Hematopoietic multipotent progenitor cell treated with erythropoietin and hydrocortisone succinate and interleukin-3 and kit ligand, for 17 days (in vitro differentiated cells): Measurements from ENCODE around the gene ATF6B.

ENCODE experiments used
- DNase-seq: peaks from one replicate; pipeline ENCODE4 v3.0.0-alpha.2; 2015; ENCODE audit warnings: low spot score

ATF6B gene

DNA sequence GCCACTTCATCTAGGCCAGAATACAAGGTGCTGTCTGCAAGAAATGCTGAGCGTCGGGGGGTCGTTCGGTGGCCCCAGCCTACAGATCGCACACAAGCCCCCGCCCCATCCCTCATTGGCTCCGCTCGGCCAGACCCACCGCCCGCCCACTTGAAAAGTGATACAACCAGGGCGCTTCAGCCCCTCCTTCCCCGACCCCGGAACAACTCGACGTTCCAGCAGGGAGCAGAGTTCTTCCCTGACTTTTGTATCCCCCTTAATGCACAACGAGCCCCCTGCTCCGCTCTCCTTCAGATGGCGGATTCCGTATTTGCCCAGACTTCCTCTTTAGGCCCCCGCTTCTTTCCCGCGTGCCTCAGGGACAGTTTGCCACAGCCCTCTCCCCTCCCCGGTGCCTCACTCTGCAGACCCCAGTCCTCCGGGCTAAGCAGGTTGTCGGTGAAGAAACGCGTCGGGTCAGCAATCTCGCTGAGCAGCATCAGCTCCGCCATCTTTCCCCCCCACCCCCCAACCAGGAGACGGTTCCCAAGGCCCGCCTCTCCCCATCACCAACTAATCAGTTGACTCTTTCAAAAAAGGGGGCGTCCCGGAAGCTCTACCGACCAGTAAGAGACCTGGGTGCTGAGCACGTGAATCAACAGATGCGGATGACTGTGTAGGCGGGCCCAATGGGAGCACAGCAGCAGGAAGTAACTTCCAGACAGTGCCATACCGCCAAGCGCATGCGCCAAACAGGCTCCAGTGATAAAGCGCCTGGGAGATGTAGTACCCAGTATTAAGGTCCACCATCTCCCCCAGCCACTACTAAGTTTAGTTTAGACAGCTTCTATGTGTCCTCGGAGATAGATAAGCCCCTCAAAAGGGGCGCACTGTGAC, at the start of gene ATF6B:
TSS of gene ATF6B (minus strand) at position 530 of the 876 bp plus-strand sequence. CDS start at position 491, 39 bp downstream.
- DNase-seq = peak; percentile 99

DNA sequence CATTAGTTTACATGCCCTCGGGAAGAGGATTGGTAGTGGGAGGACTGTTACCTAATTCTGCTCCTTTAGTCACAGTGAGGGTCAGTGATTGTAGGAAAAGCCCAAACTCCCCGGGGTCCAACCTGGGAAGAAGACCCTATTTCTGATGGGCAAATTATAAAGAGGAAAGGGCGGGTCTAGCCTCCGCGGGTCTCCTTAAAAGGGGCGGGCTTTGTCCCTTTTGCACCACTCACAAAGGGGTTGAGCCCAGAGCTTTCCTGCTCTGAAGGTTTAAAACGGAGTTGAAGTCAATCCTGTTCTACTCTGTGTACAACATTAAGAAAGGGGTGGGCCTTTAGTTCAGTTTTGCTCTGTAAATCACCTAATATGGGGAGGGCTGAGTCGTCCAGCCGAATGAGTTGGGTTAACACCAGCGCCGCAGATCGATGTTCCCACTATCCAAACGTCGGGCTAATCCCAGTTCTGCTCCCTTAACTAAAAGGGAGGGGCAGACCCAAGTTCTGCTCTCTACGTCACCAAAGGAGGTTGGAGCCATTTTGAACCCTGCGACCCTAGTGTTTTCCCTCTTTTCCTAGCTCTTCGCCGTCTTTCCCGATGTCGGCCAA, 49.2 kb upstream of the ATF6B start:
- no peak for DNase-seq

DNA sequence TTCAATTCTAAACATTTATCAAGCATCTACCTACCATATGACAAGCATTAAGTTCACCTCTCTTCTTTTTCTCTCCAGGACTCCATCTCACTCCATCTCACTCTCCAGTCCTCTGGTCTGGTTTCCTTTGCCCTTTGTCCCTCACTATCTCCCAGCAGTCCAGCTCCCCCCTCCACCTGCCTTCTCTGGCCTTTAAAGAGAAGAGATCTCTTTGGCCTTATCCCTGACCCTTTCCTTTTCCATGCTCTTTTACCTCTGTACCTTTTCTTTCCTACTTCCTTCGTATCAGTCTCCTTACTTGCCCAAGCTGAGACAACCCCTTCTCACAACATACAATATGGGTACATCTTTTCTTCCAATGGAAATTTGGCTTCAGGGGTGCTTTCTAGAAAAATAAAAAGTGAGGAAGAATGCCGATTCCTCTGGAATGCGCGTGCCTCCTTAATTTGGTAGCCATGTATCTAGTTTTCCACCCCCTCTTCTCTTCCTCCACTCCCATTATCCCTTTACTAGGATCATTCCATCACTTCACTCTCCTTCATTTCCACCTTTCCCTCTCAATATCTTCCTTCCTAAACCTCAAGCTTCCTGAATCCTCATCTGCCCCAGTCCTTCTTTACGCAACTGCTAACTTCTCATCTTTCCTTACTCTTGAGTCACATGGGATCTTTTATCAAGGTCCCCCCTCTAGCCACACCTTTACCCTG, 48.6 kb upstream of the ATF6B start:
- peak; percentile 63 for DNase-seq

DNA sequence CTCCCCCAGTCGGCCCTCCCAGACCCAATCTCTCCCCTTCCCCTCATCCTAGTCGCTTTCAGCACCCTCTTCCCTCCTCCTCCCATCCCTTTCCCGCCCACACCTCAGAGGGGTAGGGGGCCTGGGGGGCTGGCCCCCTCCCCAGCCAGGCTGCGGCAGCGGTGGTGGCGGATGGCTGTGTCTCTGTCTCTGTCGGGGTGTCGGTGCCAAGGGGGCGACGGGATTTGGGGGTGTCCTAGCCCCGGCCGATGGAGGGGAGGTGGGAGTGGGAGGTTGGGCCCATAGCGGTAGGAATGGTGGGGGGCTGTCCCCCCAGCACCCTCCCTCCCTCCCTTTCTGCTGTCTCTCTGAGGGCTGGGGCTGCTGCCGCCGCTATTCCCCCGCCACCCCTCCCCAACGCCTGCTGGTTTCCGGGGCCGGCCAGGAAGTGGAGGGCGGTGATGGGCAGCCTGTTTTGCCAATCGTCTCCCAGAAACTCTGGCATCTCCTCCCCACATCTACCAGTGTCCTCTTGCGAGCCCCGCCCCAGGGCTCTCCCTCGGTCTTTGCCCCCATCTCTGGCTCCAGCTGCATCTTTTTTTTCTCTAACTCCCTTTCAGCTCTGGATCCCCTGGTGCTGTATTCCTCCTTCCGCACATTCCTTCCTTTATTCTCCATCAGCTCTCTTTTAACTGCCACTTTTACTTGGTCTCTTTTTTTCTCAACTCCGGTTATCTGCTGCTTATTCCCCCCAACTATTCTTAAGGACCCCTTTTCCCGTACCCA, 47.8 kb upstream of the ATF6B start, which contains the start of gene AGPAT1:
TSS of gene AGPAT1 (minus strand) at position 374 of the 765 bp plus-strand sequence. CDS start 4,588 bp downstream, outside the sequence.
- DNase-seq = peak; percentile 95

DNA sequence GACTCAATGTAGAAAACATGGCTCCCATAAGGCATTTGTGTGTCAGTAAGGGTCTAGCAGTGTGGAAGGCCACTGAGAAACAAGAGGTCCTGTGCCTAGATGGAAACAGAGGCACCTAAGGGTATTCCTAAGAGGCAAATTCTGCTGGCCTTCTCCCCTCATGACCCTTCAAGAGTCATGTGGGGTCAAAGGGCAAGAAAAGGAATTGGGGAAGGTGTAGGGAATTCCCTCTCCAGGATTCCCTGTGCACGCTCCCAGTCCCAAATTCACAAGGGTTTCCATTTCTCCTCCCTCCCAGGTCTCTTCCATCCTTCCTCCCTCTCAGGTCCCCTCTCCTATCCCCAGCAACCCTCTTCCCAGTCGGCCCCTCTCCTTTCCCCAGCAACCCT, 47.3 kb upstream of the ATF6B start:
- DNase-seq = peak; percentile 33

- DNase-seq = no peak
These were observed 46.4 kb upstream of the ATF6B start for GRCh38 chr6:32174416-32174815.

- no peak for DNase-seq
These were observed 45.1 kb upstream of the ATF6B start for GRCh38 chr6:32173051-32173727.

- DNase-seq = no peak
These were observed 43.2 kb upstream of the ATF6B start for GRCh38 chr6:32171234-32171633.

GRCh38 chr6:32170294-32170693, 42.2 kb upstream of the ATF6B start:
- DNase-seq = no peak

GRCh38 chr6:32168807-32169591, 41.0 kb upstream of the ATF6B start:
- no peak for DNase-seq

GRCh38 chr6:32168350-32168749, 40.3 kb upstream of the ATF6B start:
- DNase-seq = peak; percentile 25

GRCh38 chr6:32167761-32168262, 39.8 kb upstream of the ATF6B start:
- peak; percentile 22 for DNase-seq

DNA sequence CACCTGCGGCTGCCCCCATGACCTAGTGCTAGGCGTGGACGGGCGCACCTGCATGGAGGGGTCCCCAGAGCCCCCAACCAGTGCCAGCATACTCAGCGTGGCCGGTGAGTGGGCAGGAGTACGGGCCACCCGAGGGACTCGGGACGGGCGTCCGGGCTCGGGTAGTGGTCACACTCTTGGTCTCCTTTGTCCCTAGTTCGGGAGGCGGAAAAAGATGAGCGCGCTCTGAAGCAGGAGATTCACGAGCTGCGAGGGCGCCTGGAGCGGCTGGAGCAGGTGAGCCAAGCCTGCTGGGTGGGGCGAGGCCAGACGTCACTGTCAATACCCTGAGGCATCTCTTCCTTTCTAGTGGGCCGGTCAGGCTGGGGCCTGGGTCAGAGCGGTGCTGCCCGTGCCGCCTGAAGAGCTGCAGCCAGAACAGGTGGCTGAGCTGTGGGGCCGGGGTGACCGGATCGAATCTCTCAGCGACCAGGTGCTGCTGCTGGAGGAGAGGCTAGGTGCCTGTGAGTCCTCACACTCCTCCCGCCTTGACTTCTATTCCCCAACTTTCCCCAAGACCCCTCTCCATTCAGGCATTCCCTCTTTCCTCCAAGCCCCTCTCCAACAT, 39.2 kb upstream of the ATF6B start:
- no peak for DNase-seq

DNA sequence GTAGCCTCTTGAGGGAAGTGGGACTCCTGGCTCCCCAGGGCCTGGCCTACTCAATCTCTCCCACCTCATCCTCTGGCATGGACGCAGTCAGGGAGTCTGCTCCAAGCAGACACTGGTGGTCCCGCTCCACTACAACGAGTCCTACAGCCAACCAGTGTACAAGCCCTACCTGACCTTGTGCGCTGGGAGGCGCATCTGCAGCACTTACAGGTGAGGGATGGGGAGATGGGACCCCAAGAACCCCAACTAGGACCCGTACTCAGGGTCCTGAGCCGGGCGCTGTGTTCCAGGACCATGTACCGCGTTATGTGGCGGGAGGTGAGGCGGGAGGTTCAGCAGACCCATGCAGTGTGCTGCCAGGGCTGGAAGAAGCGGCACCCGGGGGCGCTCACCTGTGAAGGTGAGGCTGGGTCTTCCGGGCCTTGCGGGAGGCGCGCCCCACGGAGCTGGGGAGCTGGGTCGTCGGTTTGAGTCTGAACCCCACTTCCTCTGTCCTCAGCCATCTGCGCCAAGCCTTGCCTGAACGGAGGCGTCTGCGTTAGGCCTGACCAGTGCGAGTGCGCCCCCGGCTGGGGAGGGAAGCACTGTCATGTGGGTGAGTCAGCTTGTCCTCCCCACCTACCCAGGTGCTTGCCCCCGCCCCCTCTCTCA, 38.5 kb upstream of the ATF6B start:
- no peak for DNase-seq

DNA sequence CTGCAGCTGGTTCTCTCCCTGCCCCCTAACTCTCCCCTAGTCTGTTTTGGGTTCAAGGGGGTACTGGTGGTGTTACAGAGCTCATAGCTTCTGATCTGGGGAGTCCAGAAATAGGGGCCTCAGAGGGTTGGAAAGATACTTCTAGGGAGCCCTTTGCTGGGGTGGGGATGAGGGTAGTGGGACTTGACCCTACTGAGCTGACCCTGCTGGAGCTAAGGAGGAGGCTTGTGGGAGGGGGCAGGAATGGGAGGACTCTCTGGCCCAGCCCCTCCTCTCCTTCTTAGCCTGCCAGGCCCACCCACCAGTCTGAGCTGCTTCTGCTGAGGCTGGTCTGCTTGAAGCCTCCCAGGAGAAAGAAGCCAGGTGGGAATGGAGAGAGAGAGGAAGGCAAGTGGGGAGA, 36.2 kb upstream of the ATF6B start, which contains the start of gene EGFL8:
TSS of gene EGFL8 (plus strand) at position 301 of the 400 bp plus-strand sequence. CDS start 1,571 bp downstream, outside the sequence.
- no peak for DNase-seq

- DNase-seq = no peak
These were observed 35.7 kb upstream of the ATF6B start for GRCh38 chr6:32163559-32164258.

DNA sequence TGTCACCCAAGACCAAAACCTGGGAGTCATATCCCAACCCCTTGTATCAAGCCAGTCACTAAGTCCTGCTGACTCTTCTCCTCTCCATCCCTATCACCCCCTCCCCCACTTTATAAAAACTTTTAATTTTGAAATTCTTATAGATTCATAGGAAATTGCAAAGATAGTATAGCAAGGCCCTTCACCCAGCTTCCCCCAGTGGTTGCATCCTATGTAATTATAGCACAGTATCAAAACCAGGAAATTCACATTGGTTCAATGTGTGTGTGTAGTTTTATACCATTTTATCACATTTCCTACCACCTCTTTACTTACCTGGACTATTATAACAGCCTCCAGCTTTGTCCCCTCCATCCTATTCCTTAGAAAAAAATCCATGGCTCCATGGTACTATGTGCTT, 30.0 kb upstream of the ATF6B start:
- DNase-seq = no peak

DNA sequence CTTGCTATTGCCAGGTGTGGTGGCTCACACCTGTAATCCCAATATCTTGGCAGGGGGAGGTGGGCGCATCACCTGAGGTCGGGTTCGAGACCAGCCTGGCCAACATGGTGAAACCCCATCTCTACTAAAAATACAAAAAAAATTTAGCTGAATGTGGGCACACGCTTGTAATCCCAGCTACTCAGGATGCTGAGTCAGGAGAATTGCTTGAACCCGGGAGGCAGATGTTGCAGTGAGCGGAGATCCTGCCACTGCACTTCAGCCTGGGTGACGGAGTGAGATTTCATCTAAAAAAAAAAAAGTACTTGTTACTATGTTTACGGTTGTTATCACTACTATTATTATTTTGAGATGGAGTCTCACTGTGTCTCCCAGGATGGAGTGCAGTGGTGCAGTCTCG, 28.8 kb upstream of the ATF6B start:
- DNase-seq = no peak
